Liver (tissue), 9 donors: ENCODE results near the gene PACSIN2. TPM values are rescaled to one million over a fixed set of nuclear protein-coding genes. Genes with fewer than 3 reads are reported as not detected.

ENCODE experiments used
- DNase-seq: peaks from one replicate; pipeline ENCODE4 v3.0.0-alpha.2; 2017; ENCODE audit warnings: low spot score
- H3K27ac ChIP-seq, 2 donors: one replicate each; pipeline ENCODE4 v1.7.0; 2013; ENCODE audit warnings: inconsistent platforms in 2 of 2, low read length in 2 of 2, control low read depth in 1 of 2, low read depth in 1 of 2, mild to moderate bottlenecking in 1 of 2
- H3K27me3 ChIP-seq, 4 donors: one replicate each; pipeline versions ENCODE4 v1.6.1 to v1.7.0; 2013; ENCODE audit warnings: low read length in 3 of 4, inconsistent platforms in 1 of 4, mild to moderate bottlenecking in 1 of 4, moderate library complexity in 1 of 4; ENCODE audit not compliant: control insufficient read depth in 4 of 4, insufficient read depth in 4 of 4
- H3K36me3 ChIP-seq, 4 donors: one replicate each; pipeline versions ENCODE4 v1.6.1 to v1.7.0; 2013; ENCODE audit warnings: low read length in 3 of 4, mild to moderate bottlenecking in 3 of 4, low read depth in 1 of 4, moderate library complexity in 1 of 4; ENCODE audit not compliant: control insufficient read depth in 4 of 4, insufficient read depth in 3 of 4
- H3K4me1 ChIP-seq, 4 donors: one replicate each; pipeline versions ENCODE4 v1.6.1 to v1.7.0; 2013; ENCODE audit warnings: low read length in 3 of 4, mild to moderate bottlenecking in 3 of 4, moderate library complexity in 1 of 4; ENCODE audit not compliant: control insufficient read depth in 4 of 4, insufficient read depth in 4 of 4
- H3K4me3 ChIP-seq, 3 donors: one replicate each; pipeline versions ENCODE4 v1.6.1 to v1.7.0; 2013; ENCODE audit warnings: low read length in 3 of 3, control low read depth in 1 of 3, low read depth in 1 of 3, mild to moderate bottlenecking in 1 of 3
- H3K9ac ChIP-seq, 2 donors: one replicate each; pipeline ENCODE4 v1.7.0; 2013; ENCODE audit warnings: low read length in 2 of 2, mild to moderate bottlenecking in 2 of 2, moderate library complexity in 2 of 2, control low read depth in 1 of 2, low read depth in 1 of 2
- H3K9me3 ChIP-seq, 4 donors: one replicate each; pipeline versions ENCODE4 v1.6.1 to v1.7.0; 2013; ENCODE audit warnings: low read length in 3 of 4; ENCODE audit not compliant: control insufficient read depth in 4 of 4
- FOXA1 ChIP-seq: IDR thresholded peaks from 2 replicates; pipeline ENCODE4 v1.6.1; 2016; ENCODE audit warnings: antibody characterized with exemption
- FOXA2 ChIP-seq: IDR thresholded peaks from 2 replicates; pipeline ENCODE4 v1.6.1; 2016; ENCODE audit warnings: antibody characterized with exemption
- GABPA ChIP-seq, 2 donors: IDR thresholded peaks in 1 of 2; conservative IDR thresholded peaks in 1 of 2; 2 replicates each; pipeline ENCODE4 v1.6.1; 2016; ENCODE audit warnings: antibody characterized with exemption in 2 of 2, mild to moderate bottlenecking in 1 of 2, moderate library complexity in 1 of 2
- HNF4G ChIP-seq: IDR thresholded peaks from 2 replicates; pipeline ENCODE4 v1.6.1; 2016; ENCODE audit warnings: antibody characterized with exemption
- JUND ChIP-seq, 2 donors: IDR thresholded peaks; 2 replicates each; pipeline ENCODE4 v1.6.1; 2016; ENCODE audit warnings: antibody characterized with exemption in 2 of 2
- NR2F2 ChIP-seq: IDR thresholded peaks from 2 replicates; pipeline ENCODE4 v1.6.1; 2016; ENCODE audit warnings: antibody characterized with exemption
- RXRA ChIP-seq, 2 donors: IDR thresholded peaks; 2 replicates each; pipeline ENCODE4 v1.6.1; 2017 to 2018; ENCODE audit warnings: antibody characterized with exemption in 2 of 2, mild to moderate bottlenecking in 1 of 2
- SP1 ChIP-seq: IDR thresholded peaks from 2 replicates; pipeline ENCODE4 v1.6.1; 2018; ENCODE audit warnings: antibody characterized with exemption, mild to moderate bottlenecking
- YY1 ChIP-seq: IDR thresholded peaks from 2 replicates; pipeline ENCODE4 v1.6.1; 2016; ENCODE audit warnings: antibody characterized with exemption, mild to moderate bottlenecking
- WGBS: extraction: QIAGEN DNeasy Blood & Tissue Kit; methylation state at CpG from one replicate; pipeline ENCODE4 v1.1.7; 2013; 5-methylcytosine and 5-hydroxymethylcytosine counted together
- polyA plus RNA-seq, 2 donors: library from polyadenylated mRNA; stranded (reverse) in 1 of 2; unstranded in 1 of 2; fragments of 200-250 nt in 1 of 2; fragments of >200 nt in 1 of 2; fragmentation: Nextera tagmentation in 1 of 2; extraction: Ambion mirVana in 1 of 2; gene quantifications; one replicate each; pipeline versions ENCODE4 v1.2.1 to v1.2.3, GENCODE V29; 2013 to 2015
- total RNA-seq, 2 donors: library from RNA; depleted of rRNA; stranded (reverse); fragments of >200 nt; gene quantifications; one replicate each; pipeline ENCODE4 v1.2.3, GENCODE V29; 2014
- TF ChIP-seq, protein P1 (sequence below): IDR thresholded peaks from 2 replicates; pipeline ENCODE4 v1.6.1; 2016; ENCODE audit warnings: antibody characterized with exemption
- TF ChIP-seq, protein P2 (sequence below): IDR thresholded peaks from 2 replicates; pipeline ENCODE4 v1.6.1; 2016; ENCODE audit warnings: antibody characterized with exemption, mild to moderate bottlenecking
- TF ChIP-seq, protein P3 (sequence below): IDR thresholded peaks from 2 replicates; pipeline ENCODE4 v1.6.1; 2016; ENCODE audit warnings: antibody characterized with exemption
- TF ChIP-seq, protein P4 (sequence below): fragments of 150-350 bp; IDR thresholded peaks from 2 replicates; pipeline ENCODE4 v1.5.1; 2017; ENCODE audit warnings: improper control_type of control experiment, low read depth, low read length; ENCODE audit not compliant: missing input control
- TF ChIP-seq, protein P5 (sequence below): IDR thresholded peaks from 2 replicates; pipeline ENCODE4 v1.6.1; 2016; ENCODE audit warnings: antibody characterized with exemption
- donor health status: healthy.
- donor health status: healthy.
- donor health status: healthy.
- donor health status: healthy.
- donor health status: healthy.

Gene PACSIN2
- total and polyA plus RNA-seq, 4 donors, result 9.1 to 31.4 (median 17.0) TPM

DNA sequence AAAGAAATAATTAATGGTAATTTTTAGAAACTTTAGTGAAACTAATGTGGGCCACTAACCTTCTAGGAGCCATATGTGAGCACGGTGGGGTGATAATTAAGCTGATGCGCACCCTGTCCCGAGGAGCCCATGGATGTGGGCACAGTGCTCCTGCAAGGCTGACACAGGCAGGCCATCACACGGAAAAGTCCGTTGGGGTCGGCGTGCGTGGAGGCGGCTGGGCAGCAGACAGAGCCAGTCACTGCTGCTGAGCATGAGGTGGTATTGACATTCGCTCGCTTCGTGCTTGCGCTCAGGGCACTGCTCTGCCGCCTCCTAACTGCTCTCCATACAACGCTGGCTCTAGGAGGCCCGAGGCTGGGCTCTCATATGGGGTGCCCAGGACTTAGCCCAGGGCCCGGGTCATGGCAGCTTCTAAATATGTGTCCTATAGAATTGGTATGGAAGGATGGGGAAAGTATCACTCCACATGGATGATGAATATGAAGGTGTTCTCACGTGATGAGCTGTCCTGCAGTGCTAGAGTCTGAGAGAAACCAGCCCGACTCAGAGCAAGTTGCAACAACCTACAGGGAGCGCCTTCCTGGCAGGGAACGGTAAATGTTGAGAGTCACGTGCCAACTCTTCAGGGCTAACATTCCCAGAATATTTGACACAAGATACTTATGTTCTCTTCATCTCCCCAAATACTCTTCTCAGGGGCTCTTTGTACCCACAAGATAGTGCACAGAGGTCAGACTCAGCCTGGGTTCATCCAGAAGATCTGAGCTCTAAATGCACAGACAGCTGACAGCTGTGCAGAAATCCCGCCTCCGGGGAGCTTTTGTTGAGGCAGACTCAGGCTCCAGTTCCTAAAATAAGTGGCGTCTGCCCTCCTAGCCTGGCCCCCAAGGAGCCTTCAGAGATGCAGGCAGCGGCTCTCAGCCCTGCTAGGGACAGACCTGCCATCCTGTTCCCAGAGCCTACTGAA is 107.3 kb downstream of the PACSIN2 start:
- Histone ChIP-seq H3K27ac (peak overlapping the region in 1 of 2 donors; percentile 78), H3K9ac (no peak overlapping the region), H3K4me3 (no peak overlapping the region), H3K4me1 (peaks cover 8 to 44% (median 29%) of the 10 kb centered on the region in 4 donors), H3K9me3 (no peaks in the 10 kb centered on the region), H3K36me3 (peaks cover 0 to 11% (median 3%) of the 10 kb centered on the region in 4 donors), H3K27me3 (no peaks in the 10 kb centered on the region)
- no peak for TF ChIP-seq FOXA2
- TF ChIP-seq NR2F2, result no peak
- no peak for TF ChIP-seq YY1
- no peak for TF ChIP-seq RXRA (IDR thresholded peaks at IDR 0.05)
- TF ChIP-seq, protein P1, sequence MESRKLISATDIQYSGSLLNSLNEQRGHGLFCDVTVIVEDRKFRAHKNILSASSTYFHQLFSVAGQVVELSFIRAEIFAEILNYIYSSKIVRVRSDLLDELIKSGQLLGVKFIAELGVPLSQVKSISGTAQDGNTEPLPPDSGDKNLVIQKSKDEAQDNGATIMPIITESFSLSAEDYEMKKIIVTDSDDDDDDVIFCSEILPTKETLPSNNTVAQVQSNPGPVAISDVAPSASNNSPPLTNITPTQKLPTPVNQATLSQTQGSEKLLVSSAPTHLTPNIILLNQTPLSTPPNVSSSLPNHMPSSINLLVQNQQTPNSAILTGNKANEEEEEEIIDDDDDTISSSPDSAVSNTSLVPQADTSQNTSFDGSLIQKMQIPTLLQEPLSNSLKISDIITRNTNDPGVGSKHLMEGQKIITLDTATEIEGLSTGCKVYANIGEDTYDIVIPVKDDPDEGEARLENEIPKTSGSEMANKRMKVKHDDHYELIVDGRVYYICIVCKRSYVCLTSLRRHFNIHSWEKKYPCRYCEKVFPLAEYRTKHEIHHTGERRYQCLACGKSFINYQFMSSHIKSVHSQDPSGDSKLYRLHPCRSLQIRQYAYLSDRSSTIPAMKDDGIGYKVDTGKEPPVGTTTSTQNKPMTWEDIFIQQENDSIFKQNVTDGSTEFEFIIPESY, result no peak
- TF ChIP-seq, protein P2, sequence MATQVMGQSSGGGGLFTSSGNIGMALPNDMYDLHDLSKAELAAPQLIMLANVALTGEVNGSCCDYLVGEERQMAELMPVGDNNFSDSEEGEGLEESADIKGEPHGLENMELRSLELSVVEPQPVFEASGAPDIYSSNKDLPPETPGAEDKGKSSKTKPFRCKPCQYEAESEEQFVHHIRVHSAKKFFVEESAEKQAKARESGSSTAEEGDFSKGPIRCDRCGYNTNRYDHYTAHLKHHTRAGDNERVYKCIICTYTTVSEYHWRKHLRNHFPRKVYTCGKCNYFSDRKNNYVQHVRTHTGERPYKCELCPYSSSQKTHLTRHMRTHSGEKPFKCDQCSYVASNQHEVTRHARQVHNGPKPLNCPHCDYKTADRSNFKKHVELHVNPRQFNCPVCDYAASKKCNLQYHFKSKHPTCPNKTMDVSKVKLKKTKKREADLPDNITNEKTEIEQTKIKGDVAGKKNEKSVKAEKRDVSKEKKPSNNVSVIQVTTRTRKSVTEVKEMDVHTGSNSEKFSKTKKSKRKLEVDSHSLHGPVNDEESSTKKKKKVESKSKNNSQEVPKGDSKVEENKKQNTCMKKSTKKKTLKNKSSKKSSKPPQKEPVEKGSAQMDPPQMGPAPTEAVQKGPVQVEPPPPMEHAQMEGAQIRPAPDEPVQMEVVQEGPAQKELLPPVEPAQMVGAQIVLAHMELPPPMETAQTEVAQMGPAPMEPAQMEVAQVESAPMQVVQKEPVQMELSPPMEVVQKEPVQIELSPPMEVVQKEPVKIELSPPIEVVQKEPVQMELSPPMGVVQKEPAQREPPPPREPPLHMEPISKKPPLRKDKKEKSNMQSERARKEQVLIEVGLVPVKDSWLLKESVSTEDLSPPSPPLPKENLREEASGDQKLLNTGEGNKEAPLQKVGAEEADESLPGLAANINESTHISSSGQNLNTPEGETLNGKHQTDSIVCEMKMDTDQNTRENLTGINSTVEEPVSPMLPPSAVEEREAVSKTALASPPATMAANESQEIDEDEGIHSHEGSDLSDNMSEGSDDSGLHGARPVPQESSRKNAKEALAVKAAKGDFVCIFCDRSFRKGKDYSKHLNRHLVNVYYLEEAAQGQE, result no peak
- TF ChIP-seq GABPA (IDR thresholded peaks at IDR 0.05 in 1 of 2, conservative IDR thresholded peaks at IDR 0.05 in 1 of 2), result no peak
- TF ChIP-seq, protein P3, sequence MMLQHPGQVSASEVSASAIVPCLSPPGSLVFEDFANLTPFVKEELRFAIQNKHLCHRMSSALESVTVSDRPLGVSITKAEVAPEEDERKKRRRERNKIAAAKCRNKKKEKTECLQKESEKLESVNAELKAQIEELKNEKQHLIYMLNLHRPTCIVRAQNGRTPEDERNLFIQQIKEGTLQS, result no peak
- no peak for TF ChIP-seq SP1
- TF ChIP-seq, protein P4, sequence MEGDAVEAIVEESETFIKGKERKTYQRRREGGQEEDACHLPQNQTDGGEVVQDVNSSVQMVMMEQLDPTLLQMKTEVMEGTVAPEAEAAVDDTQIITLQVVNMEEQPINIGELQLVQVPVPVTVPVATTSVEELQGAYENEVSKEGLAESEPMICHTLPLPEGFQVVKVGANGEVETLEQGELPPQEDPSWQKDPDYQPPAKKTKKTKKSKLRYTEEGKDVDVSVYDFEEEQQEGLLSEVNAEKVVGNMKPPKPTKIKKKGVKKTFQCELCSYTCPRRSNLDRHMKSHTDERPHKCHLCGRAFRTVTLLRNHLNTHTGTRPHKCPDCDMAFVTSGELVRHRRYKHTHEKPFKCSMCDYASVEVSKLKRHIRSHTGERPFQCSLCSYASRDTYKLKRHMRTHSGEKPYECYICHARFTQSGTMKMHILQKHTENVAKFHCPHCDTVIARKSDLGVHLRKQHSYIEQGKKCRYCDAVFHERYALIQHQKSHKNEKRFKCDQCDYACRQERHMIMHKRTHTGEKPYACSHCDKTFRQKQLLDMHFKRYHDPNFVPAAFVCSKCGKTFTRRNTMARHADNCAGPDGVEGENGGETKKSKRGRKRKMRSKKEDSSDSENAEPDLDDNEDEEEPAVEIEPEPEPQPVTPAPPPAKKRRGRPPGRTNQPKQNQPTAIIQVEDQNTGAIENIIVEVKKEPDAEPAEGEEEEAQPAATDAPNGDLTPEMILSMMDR, result no peak
- TF ChIP-seq, protein P5, sequence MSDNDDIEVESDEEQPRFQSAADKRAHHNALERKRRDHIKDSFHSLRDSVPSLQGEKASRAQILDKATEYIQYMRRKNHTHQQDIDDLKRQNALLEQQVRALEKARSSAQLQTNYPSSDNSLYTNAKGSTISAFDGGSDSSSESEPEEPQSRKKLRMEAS, result no peak
- TF ChIP-seq FOXA1, result no peak
- TF ChIP-seq HNF4G, result no peak
- TF ChIP-seq JUND (IDR thresholded peaks at IDR 0.05), result no peak
- DNase-seq, result no peak
- 88% methylated on average over 26 of the region's 26 CpGs for WGBS
